ENCODE results near the gene IER3IP1.

GRCh38 chr18:47204908-47205522 is 28.9 kb upstream of the IER3IP1 start:
- TF ChIP-seq CTCF (IDR thresholded peaks at IDR 0.05), result peak; percentile 90
- TF ChIP-seq ZFX (IDR thresholded peaks at IDR 0.05; ENCODE audit: borderline replicate concordance), result no peak

Measured in 22Rv1 (cell line).